ENCODE data around the gene TRRAP.

Gene TRRAP

DNA sequence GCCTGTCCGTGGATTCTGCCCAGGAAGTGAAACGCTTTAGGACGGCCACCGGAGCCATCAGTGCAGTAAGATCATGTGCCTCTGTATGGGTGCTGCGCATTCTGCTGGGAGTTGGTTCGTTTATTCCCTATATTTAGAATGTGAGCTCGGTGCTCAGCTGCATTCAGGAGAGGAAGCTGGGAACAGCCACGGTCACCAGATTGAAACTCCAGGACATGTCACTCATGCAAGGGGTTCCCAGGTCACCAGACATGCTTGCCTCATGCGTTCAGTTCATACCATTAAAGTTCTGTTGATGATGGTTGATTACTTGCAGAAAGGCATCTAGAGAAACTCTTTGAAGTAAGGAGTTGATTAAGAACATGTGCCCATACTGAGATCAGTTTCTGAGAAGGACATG is 78.1 kb downstream of the TRRAP start:
- no peak for DNase-seq

DNA sequence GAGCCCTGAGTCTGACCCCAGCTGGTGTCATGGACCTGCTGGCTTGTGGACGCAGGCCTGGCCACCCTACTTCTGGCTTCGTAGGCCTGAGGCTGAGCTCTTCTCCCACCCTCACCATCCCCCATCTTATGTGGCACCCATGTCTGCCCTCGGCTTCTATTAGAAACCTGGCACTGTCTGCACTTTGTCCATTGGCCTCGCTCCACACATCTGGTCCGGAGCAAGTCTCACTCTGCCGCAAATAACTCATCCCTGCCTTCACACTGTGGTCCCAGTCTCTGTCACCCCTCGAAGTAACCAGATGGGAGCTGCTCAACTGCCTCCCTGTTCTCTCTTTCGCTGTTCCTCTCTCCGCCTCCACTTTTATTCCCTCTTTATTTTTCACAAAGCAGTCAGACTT is 78.6 kb downstream of the TRRAP start:
- DNase-seq: no peak

DNA sequence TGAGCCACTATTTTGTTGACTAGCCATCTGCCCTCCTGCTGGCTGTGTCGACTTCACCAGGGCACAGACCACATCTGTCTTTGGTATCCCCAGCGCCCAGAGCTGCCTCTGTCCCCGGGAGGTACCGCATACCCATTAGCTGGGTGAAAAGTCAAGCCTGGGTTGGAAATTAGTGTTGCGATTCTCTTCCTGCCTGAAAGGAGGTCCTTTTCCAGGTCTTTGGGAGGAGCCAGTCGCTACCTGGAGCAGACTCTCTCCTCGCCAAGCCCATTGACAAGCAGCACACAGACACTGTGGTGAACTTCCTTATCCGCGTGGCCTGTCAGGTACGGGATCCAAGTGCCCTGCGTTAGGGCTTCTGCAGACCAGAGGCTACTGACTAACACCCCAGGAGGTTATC is 79.4 kb downstream of the TRRAP start:
- no peak for DNase-seq

DNA sequence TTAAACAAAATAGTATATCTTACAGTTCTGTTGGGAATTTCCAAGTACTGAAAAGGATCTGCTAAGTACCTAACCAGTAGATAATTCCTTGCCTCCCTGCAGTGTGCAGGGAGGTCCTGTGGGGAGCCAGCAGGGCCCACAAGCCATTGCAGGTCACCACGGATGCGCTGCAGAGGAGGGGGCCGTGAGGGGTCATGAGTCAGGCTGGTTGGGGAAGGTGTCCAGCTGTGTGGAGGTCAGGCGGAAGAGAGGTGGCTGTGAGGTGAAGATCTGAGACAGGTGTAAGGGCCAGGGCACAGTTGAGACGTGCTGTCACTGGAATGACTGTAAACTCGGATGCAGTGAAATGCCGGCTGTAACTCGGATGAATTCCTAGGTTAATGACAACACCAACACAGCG is 80.6 kb downstream of the TRRAP start:
- DNase-seq: no peak

DNA sequence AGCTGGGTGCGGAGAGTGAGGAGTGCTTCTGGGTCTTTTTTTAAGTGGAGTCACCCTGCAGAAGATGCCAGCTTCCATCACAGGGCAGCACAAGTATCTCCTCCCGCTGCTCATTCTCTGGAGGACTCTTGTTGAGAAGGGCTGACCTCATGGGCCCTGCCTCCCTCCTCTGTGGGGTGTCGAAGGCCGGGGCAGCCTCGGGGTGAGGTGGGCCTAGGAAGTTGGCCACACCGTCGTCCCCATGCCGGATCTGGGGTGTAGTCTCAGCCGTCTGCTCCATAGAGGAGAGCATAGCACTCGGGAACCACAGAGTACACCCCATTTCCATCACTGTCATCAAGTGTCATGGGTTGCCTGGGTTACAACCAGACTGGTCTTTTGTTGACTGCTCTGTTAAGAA is 85.0 kb downstream of the TRRAP start:
- no peak for DNase-seq

DNA sequence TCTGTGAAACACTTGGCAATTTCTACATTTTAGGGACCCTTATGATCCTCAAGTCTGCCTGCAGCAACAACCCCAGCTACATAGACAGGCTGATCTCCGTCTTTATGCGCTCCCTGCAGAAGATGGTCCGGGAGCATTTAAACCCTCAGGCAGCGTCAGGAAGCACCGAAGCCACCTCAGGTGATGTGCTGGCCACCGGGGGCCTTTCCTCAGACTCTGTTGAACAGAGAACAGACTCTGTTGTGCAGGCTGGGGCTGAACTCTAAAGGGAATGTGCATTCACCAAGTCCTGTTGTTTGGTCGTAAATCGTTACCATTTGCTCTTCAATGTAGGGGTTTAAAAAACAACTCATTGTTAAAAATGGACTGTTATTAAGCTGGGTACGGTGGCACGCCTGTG is 86.3 kb downstream of the TRRAP start:
- DNase-seq: no peak

DNA sequence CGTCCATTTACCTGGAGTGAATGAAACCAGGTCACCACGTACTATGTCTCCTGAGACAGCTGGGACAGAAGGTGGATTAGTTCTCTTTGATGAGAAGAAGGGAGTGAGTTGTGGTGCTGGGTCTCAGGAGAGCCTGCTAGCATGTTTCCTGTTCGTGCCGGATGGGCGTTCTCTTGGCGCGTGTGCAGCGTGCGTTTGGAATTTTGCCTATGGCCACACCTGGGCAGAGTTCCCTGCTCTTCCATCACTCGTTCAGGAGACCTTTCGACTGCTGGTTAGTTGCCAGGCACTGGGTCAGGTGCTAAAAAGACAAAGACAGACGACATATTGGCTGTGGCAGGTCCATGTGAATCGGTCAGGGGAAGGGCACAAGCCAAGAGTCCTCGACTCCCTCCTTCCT is 90.3 kb downstream of the TRRAP start:
- DNase-seq: no peak

DNA sequence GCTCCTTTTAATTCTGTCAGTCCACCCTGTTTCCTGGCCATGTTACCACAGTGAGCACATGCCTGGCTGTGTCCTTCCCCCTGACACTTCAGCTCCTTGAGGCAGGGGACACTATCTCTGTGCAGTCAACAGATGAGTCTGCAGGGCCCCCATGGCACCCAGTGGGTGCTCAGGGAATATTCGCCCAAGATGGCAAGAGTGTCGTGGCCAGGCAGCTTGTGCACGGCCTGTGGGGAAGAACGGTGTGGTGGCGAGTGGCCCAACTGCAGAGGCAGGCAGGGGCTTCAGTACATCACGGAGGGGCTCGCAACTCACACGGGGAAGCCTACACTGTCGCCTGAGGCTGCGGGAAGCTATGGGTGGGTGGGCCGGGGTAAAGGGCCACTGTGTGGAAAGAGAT is 91.1 kb downstream of the TRRAP start:
- DNase-seq: no peak

DNA sequence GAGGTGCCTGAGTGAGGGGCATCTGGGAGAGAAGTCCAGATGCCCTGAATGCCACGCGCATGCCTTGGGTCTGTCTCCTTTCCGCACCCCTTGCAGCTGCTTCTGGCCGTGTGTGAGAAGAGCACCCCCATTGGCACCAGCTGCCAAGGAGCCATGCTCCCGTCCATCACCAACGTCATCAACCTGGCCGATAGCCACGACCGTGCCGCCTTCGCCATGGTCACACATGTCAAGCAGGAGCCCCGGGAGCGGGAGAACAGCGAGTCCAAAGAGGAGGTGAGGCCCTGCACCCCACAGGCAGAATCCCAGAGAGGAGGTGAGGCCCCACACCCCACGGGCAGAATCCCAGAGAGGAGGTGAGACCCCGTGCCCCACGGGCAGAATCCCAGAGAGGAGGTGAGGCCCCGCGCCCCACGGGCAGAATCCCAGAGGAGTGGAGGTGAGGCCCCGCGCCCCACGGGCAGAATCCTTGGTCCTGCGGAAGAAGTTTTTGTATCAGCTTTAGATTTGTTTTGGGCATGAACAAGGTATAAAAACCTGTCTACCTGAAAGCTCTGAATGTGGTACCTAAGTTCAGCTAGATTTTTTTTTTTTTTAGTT is 91.8 kb downstream of the TRRAP start:
- no peak for DNase-seq

DNA sequence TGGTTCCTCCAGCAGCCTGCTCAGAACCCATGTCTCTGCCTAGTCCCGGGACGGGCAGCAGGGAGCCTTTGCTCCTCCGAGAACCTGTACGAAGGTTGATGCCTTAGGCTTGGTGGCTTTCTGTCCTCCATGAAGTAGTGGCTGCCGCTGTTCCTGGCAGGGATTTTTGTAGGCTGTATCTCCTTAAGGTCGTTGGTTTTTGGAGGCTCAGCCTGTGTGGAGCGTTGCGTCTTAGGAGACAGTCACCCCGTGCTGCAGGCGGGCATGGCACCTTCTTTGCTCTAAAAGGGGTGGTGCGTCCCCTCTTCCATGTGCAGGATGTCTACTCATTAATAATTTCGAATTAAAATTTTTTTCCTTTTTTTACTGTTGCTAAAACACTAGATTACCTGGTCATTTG is 92.5 kb downstream of the TRRAP start:
- DNase-seq: no peak

DNA sequence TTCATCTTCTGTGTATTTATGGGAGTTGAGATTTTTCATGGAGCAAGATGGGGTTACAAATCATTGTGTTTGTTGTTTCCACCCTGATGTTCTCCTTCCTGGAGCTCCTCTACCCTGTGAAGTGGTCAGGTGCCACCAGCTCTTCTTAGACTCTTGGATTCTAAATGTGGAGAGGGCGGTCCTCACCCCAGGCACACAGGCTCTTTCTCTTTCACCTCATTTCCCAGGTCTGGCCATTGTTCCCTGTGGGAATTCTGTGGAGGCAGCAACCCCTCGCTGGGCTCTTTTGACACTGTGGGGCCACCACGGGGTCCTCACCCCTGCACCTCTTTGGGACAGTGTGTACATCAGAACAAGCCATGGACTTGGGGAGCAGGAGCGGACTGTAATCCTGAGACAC is 95.9 kb downstream of the TRRAP start:
- DNase-seq: no peak

DNA sequence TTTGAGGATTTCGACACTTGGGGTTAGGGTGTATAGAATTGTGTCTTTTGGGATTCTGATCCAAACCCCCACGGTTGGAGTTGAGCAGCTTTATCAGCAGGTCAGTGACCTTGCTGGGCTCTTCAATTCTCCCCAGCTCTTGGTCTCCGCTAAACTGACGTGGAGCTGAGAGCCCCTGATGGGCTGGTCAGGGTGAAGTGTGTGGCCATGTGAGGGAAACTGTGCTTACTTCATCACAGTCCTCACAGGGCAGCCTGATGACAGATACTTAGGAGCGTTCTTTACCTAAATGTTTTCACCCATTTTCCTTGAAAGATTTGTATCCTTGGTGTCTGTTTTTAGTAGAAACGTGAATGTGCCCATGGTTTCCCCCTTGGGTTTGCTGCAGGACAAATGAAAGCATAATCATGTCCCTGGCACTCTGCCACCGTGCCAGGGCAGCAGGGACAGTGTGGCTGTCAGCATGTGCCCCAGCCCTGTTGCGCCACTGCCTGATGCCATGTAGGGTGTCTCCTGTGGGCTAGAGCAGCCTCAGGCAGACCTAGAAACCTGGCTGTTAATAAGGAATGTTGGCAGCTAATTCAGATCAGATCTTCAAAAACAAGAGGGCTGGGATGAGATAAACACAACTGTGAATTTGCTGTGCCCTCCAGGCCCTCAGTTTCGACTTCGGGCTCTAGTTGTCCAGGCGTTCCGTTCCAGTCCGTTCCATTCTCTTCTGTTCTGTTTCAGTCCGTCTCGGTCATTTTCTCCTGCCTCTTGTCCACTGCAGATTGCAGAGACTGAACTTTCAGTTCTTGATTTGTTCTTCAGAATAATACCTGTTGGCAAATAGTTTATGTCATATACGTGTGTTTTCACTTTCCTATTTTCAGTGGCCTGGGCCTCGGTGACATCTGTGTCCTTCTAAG is 96.8 kb downstream of the TRRAP start:
- DNase-seq: no peak

DNA sequence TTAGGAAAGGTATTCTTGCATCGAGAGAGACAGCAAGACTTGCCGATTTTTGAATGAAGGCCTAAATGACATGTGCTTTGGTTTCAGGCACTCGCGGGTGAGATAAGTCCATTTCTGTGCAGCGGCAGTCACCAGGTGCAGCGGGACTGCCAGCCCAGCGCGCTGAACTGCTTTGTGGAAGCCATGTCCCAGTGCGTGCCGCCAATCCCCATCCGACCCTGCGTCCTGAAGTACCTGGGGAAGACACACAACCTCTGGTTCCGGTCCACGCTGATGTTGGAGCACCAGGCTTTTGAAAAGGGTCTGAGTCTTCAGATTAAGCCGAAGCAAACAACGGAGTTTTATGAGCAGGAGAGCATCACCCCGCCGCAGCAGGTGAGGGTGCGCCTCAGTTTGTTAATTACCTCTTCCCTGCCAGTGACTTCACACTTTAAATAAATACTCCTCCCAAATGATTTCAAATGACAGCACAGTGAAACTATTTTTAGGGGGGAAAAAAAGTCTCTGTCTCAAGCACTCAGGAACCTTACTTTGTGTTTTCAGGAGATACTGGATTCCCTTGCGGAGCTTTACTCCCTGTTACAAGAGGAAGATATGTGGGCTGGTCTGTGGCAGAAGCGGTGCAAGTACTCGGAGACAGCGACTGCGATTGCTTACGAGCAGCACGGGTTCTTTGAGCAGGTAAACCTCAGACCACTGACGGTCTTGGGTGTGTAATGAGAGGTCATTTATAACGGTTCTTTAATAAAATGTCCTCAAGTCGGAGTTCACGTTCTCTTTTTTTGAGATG is 98.3 kb downstream of the TRRAP start:
- no peak for DNase-seq

DNA sequence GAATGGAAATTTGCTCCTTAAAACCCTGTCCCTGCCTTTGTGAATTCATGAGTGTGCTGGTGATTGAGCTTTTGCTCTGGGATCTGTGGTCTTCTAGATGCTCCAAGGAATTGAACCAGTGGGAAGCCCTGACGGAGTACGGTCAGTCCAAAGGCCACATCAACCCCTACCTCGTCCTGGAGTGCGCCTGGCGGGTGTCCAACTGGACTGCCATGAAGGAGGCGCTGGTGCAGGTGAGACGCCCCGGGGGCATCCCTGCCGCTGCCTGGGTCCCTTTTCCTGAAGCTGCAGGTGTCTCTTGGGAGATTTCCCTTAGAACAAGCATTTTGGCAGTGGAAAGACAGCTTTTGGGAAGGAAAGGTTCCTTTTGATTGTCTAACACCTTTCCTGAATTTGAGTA is 100.3 kb downstream of the TRRAP start:
- DNase-seq: no peak

DNA sequence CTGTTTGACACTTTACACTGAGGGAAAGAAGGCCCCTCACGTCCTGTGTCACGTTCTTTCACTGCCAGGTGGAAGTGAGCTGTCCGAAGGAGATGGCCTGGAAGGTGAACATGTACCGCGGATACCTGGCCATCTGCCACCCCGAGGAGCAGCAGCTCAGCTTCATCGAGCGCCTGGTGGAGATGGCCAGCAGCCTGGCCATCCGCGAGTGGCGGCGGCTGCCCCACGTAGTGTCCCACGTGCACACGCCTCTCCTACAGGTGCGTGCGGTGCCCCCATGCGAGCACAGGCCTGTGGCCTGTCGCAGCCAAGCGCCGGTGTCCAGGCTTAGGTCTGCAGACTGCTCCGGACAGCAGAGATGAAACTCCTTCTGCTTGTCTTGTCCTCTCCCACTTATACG is 103.4 kb downstream of the TRRAP start:
- no peak for DNase-seq

DNA sequence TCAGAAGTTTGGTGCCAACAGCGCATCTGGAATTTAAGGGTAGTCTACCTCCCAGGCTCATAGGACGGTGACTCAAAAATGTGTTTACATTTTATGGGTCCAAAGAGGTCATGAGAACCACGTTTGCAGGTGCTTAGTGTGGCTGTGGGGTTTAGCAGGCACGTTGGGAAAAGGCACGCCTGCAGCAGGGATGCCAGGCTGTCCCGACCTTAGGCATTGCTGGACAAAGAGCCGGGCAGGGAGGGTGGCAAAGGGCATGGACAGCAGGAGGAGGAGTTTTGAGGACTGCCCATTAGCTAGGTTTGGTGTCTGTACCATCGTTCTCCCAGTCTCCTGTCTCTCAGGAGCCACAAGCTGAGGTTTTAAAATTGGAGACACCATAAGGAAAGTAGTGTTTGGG is 104.4 kb downstream of the TRRAP start:
- no peak for DNase-seq

DNA sequence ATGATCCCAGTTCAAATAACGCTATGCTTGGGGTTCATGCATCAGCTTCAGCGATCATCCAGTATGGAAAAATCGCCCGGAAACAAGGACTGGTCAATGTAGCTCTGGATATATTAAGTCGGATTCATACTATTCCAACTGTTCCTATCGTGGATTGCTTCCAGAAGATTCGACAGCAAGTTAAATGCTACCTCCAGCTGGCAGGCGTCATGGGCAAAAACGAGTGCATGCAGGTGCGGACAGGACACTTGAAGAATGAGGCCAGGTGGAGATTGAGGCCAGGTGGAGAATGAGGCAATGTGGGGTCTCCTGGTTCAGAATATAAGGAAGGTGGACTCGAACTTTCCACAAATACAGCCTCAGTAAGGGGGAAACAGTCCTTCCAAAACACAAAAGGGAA is 105.8 kb downstream of the TRRAP start:
- no peak for DNase-seq

DNA sequence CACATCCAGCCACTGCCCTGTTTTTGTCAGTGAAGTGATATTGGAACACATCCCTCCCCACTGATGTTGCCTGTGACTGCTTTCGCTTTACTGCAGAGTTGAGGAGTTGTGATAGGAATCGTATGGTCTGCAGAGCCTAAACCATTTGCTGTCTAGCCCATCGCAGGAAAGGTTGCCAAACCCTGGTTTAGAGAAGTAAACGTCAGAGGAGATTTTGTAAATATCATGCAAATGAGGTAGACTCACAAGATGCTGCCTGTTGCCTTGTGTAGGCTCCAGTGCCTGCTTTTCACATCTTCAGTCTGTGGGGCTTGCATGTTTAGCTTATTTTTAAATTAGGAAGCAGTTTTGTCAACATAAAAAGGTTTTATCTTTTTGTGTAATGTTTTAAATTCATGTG is 107.1 kb downstream of the TRRAP start:
- DNase-seq: no peak

DNA sequence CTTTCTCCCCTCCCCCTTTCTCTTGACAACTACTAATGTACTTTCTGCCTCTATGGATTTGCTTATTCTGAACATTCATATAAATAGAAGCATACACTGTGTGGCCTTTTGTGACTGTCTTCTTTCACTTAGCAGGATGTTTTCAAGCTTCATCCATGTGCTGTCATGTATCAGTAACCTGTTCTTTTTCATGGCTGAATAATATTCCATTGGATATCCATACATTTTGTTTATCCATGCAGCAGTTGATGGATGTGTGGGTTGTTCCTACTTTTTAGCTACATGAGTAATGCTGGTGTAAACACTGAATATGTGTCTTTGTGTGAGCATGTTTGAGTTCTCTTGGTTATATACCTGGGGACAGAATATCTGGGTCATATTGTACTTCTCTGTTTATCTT is 107.6 kb downstream of the TRRAP start:
- no peak for DNase-seq

DNA sequence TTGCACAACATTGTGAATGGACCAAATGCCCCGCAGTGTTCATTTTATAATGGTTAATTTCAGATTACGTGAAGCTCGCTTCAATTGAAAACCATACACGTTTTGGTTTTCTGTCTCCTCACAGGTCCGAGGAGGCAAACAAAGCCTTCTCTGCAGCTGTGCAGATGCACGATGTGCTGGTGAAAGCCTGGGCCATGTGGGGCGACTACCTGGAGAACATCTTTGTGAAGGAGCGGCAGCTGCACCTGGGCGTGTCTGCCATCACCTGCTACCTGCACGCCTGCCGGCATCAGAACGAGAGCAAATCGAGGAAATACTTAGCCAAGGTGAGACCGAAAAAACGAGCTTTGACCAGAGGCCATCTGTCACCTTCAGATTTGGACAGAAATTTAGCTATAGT is 110.3 kb downstream of the TRRAP start:
- no peak for DNase-seq

DNA sequence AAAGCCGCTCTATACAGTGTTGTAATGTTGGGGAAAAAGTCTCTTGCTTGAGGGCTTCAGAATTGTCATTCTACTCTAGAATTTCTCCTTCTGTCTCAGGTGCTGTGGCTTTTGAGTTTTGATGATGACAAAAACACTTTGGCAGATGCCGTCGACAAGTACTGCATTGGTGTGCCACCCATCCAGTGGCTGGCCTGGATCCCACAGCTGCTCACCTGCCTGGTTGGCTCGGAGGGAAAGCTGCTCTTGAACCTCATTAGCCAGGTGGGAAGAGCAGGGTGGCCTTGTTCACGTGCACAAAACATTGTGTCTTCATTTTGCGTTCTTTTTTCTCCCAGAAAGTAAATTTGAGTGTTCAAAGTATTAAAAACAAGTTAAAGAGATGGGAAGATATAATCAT is 112.0 kb downstream of the TRRAP start:
- DNase-seq: no peak

DNA sequence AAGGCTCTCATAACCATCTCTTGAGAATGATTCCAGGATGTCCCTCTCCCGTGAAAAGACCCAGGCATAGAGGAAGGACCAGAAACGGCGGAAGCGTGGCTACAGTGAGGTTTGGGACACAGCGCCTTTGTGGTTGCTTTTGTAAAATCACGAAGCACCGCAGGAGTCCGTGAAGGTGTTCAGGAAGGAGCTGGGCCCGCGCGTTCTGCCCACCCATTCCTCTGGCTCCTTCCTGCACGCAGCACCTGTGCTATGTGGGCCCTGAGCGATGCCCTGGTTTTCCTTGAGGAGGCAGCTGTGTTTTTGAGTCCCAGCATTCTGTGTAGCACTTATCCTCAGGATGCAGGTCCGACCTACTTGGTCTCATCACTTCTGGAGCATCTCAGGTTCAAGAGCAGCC is 112.8 kb downstream of the TRRAP start:
- no peak for DNase-seq

DNA sequence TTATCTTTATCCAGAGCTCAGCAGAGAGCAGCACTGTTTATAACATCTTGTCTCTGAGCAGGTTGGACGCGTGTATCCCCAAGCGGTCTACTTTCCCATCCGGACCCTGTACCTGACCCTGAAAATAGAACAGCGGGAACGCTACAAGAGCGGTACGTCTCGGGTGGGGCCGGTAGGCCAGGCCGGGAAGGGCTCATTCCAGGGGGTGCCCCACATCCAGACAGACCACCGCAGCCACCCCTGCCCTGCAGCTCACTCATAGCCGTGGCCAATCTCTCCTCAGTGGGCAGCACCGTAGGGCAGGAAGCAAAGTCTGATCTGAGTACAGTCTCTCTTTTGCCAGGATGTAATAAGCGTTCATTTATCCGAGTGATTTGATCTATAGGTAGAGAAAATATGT is 113.7 kb downstream of the TRRAP start:
- no peak for DNase-seq
